ENCODE measurements around the gene INCA1.

DNA sequence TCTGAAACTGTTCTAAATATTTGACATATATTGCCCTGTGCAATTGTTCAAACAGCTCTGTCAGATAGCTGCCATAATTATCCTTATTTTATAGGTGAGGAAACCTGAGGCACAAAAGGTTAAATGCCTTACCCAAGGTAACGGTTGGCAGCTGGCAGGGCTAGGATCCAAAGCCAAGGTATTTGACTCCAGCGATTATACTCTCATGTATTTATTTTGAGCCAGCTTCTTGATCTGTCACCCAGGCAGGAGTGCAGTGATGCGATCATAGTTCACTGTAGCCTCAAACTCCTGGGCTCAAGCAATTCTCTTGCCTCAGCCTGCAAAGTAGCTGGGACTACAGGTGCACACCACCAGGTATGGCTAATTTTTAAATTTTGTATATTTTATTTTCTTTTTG lies 39.2 kb downstream of the INCA1 start:
- TF ChIP-seq POLR2A (IDR thresholded peaks at IDR 0.05; ENCODE audit: low read depth, low read length): no peak
- no peak for TF ChIP-seq POLR2AphosphoS5 (IDR thresholded peaks at IDR 0.05; ENCODE audit: low read depth, low read length)

Measured in GM12891 (cell line).